Measurements from ENCODE around the gene OCA2.

Gene OCA2

DNA sequence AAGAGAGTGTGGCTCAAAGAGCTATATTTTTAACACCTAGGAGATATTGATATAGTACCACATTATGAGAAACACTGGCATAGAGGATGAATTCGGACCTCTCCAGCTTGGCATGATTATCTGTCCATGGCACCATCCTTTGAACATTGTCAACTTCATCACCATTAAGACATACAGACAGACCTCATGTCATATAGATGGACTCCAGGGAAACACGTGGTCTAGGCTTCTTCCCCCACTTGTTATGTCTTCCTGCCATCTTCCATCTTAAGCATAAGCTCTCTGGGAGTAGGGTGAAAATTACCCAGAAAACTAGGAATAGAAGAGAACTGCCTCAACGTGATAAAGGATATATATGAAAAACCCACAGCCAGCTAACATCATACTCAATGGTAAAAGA lies 51.8 kb downstream of the OCA2 start:
- TF ChIP-seq EP300 (IDR thresholded peaks at IDR 0.05; ENCODE audit: borderline replicate concordance): no peak
- TF ChIP-seq, protein P1, sequence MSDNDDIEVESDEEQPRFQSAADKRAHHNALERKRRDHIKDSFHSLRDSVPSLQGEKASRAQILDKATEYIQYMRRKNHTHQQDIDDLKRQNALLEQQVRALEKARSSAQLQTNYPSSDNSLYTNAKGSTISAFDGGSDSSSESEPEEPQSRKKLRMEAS (IDR thresholded peaks at IDR 0.05): no peak
- no peak for TF ChIP-seq CEBPB (IDR thresholded peaks at IDR 0.05)
- no peak for TF ChIP-seq RAD21 (IDR thresholded peaks at IDR 0.05; ENCODE audit: low read depth)
- TF ChIP-seq TCF12 (IDR thresholded peaks at IDR 0.05; ENCODE audit: low read depth): no peak
- TF ChIP-seq, protein P2, sequence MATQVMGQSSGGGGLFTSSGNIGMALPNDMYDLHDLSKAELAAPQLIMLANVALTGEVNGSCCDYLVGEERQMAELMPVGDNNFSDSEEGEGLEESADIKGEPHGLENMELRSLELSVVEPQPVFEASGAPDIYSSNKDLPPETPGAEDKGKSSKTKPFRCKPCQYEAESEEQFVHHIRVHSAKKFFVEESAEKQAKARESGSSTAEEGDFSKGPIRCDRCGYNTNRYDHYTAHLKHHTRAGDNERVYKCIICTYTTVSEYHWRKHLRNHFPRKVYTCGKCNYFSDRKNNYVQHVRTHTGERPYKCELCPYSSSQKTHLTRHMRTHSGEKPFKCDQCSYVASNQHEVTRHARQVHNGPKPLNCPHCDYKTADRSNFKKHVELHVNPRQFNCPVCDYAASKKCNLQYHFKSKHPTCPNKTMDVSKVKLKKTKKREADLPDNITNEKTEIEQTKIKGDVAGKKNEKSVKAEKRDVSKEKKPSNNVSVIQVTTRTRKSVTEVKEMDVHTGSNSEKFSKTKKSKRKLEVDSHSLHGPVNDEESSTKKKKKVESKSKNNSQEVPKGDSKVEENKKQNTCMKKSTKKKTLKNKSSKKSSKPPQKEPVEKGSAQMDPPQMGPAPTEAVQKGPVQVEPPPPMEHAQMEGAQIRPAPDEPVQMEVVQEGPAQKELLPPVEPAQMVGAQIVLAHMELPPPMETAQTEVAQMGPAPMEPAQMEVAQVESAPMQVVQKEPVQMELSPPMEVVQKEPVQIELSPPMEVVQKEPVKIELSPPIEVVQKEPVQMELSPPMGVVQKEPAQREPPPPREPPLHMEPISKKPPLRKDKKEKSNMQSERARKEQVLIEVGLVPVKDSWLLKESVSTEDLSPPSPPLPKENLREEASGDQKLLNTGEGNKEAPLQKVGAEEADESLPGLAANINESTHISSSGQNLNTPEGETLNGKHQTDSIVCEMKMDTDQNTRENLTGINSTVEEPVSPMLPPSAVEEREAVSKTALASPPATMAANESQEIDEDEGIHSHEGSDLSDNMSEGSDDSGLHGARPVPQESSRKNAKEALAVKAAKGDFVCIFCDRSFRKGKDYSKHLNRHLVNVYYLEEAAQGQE (IDR thresholded peaks at IDR 0.05; ENCODE audit: low read depth): no peak
- TF ChIP-seq CREB1 (IDR thresholded peaks at IDR 0.05; ENCODE audit: low read depth): no peak
- no peak for TF ChIP-seq EGR1 (IDR thresholded peaks at IDR 0.05)
- no peak for TF ChIP-seq FOXM1 (IDR thresholded peaks at IDR 0.05; ENCODE audit: borderline replicate concordance, low read depth)
- TF ChIP-seq TAF1 (IDR thresholded peaks at IDR 0.05; ENCODE audit: low read depth): no peak

DNA sequence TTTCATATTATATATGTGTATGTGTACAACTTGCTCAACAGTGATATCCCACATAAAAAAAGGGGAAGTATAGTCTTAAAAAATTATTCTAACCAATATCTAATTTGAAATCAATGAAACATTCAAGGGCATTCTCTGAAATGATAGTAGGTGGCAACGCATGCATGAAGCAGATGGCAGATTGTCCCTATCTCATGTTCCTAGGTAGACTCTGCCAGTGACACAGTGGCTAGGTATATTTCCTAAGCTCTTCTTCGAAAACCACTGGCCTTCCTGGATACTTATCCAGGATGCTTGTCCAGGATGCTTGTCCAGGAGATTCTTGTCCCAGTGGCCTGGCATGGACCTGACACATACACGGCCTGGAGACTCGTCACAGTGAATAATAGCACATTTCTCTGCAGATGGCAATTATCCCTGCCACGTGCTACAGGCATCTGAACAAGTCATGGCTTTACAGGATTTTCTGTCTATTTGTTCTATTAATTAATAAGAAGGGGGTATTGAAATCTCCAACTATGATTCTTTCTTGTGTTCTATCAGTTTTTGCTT lies 54.9 kb downstream of the OCA2 start:
- no peak for TF ChIP-seq RAD21 (IDR thresholded peaks at IDR 0.05; ENCODE audit: low read depth)
- TF ChIP-seq, protein P1 (IDR thresholded peaks at IDR 0.05): no peak
- no peak for TF ChIP-seq FOXM1 (IDR thresholded peaks at IDR 0.05; ENCODE audit: borderline replicate concordance, low read depth)
- no peak for TF ChIP-seq ZBTB7A (IDR thresholded peaks at IDR 0.05; ENCODE audit: low read depth)
- TF ChIP-seq EP300 (IDR thresholded peaks at IDR 0.05; ENCODE audit: borderline replicate concordance): no peak

DNA sequence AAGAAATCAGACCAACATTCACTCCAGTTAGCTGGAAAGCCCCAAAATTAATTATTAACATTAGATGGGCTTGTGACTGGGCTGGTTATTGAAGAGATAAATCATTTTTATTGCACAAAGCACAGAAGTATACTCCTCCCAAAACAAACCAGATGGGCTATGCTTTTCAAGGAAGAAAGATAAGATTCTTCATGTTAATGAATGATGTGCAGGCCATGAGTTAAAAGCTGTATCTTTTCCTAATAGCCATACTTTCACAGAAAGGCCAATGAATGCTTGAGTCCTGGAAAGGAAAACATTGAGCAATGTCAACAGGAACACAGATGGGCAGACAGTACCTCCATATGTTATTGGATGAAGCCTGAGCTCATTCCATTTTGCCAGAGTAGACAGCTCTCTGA lies 55.4 kb downstream of the OCA2 start:
- TF ChIP-seq TEAD4 (IDR thresholded peaks at IDR 0.05): no peak
- TF ChIP-seq TAF1 (IDR thresholded peaks at IDR 0.05; ENCODE audit: low read depth): no peak
- TF ChIP-seq YY1 (IDR thresholded peaks at IDR 0.05; ENCODE audit: low read depth): no peak
- no peak for TF ChIP-seq TCF12 (IDR thresholded peaks at IDR 0.05; ENCODE audit: low read depth)
- TF ChIP-seq CREB1 (IDR thresholded peaks at IDR 0.05; ENCODE audit: low read depth): no peak
- no peak for TF ChIP-seq ZBTB7A (IDR thresholded peaks at IDR 0.05; ENCODE audit: low read depth)
- no peak for TF ChIP-seq EP300 (IDR thresholded peaks at IDR 0.05; ENCODE audit: borderline replicate concordance)
- TF ChIP-seq, protein P1 (IDR thresholded peaks at IDR 0.05): no peak

DNA sequence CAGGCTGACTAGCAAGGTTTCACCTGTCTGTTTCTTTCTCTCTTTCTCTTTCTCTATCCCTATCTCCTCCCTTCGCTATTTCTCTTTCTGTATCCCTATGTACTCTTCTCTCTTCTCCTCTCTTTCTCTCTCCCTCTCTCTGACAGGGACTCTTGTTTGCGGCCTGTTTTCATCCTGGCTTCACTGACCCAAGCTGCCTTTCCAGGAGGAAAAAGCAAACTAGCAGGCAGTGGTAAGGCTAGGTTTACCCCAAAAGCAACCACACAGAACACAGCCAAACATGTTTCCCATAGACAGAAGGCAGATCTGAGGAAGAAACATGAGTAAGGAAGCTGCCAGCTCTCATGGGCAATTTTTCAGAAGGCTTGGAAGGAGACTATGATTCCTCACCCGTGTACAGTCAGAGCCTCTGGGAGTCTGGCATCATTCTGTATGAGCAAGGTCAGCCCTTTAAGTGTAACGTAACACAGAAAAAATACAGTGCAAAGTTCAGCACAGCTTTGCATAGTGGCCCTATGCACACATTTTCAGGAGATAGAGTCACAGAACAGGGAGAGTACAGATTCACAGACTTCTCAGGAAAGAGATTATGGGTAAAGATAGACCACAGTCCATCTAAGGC lies 61.0 kb downstream of the OCA2 start:
- TF ChIP-seq ZBTB7A (IDR thresholded peaks at IDR 0.05; ENCODE audit: low read depth): no peak
- TF ChIP-seq, protein P2 (IDR thresholded peaks at IDR 0.05; ENCODE audit: low read depth): no peak
- no peak for TF ChIP-seq CEBPB (IDR thresholded peaks at IDR 0.05)
- no peak for TF ChIP-seq EP300 (IDR thresholded peaks at IDR 0.05; ENCODE audit: borderline replicate concordance)
- TF ChIP-seq, protein P3, sequence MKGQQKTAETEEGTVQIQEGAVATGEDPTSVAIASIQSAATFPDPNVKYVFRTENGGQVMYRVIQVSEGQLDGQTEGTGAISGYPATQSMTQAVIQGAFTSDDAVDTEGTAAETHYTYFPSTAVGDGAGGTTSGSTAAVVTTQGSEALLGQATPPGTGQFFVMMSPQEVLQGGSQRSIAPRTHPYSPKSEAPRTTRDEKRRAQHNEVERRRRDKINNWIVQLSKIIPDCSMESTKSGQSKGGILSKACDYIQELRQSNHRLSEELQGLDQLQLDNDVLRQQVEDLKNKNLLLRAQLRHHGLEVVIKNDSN (IDR thresholded peaks at IDR 0.05): no peak
- TF ChIP-seq YY1 (IDR thresholded peaks at IDR 0.05; ENCODE audit: low read depth): no peak
- TF ChIP-seq, protein P1 (IDR thresholded peaks at IDR 0.05): no peak
- TF ChIP-seq CREB1 (IDR thresholded peaks at IDR 0.05; ENCODE audit: low read depth): no peak
- no peak for TF ChIP-seq NFIC (IDR thresholded peaks at IDR 0.05)
- TF ChIP-seq TAF1 (IDR thresholded peaks at IDR 0.05; ENCODE audit: low read depth): no peak
- TF ChIP-seq FOXM1 (IDR thresholded peaks at IDR 0.05; ENCODE audit: borderline replicate concordance, low read depth): no peak
- TF ChIP-seq EGR1 (IDR thresholded peaks at IDR 0.05): no peak
- TF ChIP-seq RAD21 (IDR thresholded peaks at IDR 0.05; ENCODE audit: low read depth): no peak
- TF ChIP-seq TEAD4 (IDR thresholded peaks at IDR 0.05): no peak
- TF ChIP-seq TCF12 (IDR thresholded peaks at IDR 0.05; ENCODE audit: low read depth): no peak

DNA sequence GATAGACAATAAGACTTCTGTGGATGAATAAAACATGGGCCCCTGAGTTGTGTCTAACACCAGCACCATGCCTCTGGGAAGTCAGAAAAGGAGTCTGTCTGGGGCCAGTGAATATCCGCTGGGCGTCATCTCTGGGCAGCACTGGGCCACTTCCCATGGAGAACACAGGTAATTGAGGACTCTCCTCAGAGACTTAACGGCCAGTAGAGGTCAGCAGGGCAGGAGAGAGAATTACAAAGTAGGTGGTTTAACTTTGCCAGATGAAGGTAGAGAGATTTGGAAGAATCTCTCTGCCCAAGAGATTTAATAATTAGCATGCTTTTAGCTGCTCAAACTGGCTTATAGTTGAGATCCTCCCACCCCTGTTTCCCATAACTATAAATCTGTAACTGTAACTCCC lies 65.7 kb downstream of the OCA2 start:
- TF ChIP-seq CREB1 (IDR thresholded peaks at IDR 0.05; ENCODE audit: low read depth): no peak
- TF ChIP-seq TCF12 (IDR thresholded peaks at IDR 0.05; ENCODE audit: low read depth): no peak
- TF ChIP-seq ZBTB7A (IDR thresholded peaks at IDR 0.05; ENCODE audit: low read depth): no peak
- no peak for TF ChIP-seq RAD21 (IDR thresholded peaks at IDR 0.05; ENCODE audit: low read depth)
- TF ChIP-seq TAF1 (IDR thresholded peaks at IDR 0.05; ENCODE audit: low read depth): no peak
- TF ChIP-seq FOXM1 (IDR thresholded peaks at IDR 0.05; ENCODE audit: borderline replicate concordance, low read depth): no peak
- TF ChIP-seq EGR1 (IDR thresholded peaks at IDR 0.05): no peak
- TF ChIP-seq, protein P3 (IDR thresholded peaks at IDR 0.05): no peak
- no peak for TF ChIP-seq NFIC (IDR thresholded peaks at IDR 0.05)
- TF ChIP-seq CEBPB (IDR thresholded peaks at IDR 0.05): no peak
- no peak for TF ChIP-seq EP300 (IDR thresholded peaks at IDR 0.05; ENCODE audit: borderline replicate concordance)
- TF ChIP-seq, protein P1 (IDR thresholded peaks at IDR 0.05): no peak
- TF ChIP-seq, protein P2 (IDR thresholded peaks at IDR 0.05; ENCODE audit: low read depth): no peak
